NCI-H1048 (cell line): ENCODE results near the gene DUSP14.

Source experiments
- DNase-seq: peaks from one replicate; lab custom pipeline; 2025; lab: John Stamatoyannopoulos, UW

Gene DUSP14

DNA sequence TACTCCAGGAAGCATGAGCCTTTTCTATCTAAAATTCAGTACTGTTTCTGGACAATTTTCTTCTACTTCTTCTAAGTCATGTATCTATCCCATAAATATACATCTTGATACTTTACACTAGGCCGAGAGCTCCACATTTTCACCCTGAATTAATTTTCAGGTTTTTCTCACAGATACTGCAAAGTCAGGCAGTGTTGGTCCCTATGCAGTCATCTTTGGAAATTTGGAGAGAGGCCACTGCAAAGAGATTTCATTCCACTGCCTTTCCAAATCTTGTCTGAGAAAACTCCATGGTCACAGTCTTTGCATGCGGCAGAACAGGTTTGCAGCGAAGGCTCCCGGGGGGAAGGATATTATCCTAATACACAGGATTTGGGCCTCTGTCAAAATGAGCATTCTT lies 28.2 kb downstream of the DUSP14 start:
- no peak for DNase-seq

DNA sequence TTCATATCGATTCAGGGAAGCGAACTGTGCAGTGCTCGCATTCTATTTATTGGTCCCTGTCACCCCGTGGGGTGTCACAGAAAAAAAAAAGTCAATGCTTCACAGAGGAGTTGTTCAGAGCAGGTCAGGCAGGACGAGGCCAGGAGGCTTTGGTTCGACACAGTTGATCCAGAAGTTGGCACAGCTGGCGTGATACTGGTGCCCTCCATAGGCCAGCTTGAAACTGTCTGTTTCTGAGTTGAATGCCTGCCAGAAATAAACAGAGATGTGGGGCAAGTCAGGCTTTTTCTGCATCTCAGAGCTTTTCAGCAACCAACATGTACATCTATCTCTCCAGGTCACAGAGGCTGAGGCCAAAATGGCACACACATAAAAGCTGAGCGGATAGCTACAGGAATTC lies 29.1 kb downstream of the DUSP14 start:
- DNase-seq: no peak

DNA sequence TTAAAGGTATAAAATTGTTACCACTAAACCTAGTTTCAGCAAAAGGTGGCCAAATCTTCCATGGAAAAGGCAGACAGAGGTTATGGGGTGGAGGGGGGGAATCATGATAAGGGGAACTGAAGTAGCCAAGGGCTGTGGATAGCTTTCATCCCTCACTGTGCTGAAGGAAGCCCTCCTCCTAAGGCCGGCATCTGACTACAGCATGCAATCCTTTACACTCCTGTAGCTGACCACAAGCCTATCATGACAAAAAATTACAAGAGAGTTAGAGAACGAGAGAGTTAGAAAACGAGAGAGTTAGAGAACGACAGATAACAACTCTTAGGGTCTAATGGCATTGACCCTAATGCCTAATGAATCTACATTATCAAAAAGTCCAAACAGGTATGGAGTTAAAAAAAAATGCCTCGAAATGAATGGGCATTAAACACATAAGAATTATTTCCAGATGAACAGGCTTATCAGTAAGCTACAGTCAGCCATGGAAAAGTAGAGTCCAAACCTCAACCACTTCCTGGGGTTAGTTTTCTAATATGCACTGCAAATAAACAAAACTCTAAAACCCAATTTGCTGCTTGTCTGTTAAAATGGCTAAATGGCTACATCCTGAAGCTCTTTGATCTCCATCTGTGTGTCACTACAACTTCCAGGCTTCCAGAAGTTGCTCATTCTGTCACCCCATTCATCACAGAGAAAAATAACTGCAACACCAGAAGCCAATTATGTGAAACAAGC lies 29.7 kb downstream of the DUSP14 start:
- DNase-seq: no peak

DNA sequence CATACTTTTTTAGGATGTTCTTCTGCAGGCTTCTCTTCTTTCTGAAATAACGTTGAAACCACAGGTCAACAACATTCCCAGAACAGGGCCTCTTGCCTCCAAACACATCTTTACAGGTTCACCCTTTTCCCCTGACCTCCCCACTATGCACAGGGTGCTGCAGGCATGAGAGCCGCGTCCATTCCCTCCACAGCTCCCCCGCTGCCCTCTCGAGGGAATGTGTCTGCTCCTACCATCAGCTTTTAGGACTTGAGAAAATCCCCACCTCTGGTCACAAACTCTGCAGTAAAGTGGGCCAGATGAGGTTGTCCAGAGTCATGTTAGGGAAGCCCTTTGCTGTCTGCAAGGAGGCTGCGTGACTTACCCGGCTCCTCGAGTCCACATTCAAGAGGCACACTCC lies 30.5 kb downstream of the DUSP14 start:
- no peak for DNase-seq

DNA sequence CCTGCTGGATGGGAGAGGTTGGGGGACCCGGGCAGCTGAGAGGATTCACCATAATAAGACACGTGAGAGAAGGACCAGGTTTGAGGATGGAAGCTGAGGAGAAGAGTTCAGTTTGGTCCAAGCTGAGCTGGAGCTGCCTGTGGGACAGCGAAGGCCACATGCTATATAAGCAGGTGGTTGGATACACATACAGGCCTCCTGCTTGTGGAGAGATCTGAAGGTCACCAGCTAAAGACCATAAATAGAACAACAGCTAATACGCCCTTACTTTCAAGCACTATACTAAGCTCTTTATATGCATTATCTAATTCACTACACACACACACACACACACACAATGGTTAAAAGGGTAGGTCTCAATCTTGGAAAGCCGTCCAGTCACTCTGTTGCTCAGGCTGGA lies 32.1 kb downstream of the DUSP14 start:
- DNase-seq: no peak

DNA sequence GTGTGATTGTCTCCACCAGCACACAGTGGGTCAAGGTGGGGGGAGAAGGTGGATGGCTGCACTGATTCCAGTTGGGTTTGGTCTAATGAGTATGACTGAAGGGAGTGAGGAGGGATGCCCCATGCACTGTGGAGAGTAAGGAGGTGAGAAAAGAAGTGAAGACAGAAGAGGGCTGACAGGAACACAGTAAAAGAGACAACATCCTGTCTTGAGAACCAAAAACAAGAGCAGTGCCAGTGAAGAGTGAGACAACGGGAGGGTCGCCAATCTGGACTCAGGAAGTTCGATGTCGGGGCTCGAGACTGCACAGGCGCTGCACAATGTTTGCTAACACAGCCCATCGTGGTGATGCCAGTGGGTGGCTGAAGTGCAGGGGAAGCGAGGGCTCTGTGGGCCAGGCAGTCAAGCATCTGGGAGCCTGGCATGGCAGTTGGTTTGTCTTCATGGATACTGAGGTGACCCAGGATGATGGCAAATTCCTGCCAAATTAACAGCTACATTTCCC lies 34.1 kb downstream of the DUSP14 start:
- DNase-seq: no peak

DNA sequence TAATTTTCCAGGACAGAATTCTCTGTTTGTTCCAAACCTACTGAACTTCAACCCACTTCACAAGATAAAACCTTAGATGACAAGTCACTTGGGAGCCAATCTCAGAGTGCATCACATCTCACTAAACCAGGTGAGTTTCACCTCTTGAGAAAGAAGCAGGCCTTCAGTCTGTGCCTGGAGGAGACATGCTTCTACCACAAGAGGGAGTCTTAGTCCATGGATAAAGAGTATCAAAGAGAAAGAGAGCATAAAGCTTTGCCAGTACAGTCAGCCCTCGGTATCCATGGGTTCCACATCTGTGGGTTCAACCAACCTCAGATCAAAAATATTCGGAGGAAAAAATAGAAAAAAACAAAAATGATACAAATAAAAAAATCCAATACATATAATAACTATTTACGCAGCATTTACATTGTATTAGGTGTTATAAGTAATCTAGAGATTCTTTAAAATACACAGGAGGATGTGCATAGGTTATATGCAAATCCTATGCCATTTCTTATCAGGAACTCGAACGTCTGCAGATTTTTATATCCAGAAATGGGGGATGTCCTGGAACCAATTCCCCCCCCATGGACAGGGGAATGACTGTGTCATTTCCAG lies 37.7 kb downstream of the DUSP14 start:
- no peak for DNase-seq

DNA sequence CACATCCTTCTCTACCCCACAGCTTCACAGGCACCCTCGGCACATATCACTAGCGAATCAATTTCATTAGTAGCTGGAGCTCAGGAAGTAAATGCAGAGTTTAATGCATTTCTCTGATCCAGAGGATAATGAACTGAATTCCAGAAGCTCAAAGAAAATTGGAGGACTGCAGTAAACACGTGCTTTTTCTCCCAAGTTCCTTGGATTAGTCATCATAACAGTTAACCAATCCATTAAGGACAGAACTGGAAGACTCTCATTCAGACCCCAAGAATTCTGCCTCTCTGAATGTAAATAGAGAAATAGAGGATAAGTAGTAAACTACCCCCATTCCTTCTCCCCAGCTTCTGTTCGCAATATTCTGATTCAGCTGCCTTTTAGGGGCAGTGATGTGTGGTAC lies 40.7 kb downstream of the DUSP14 start:
- DNase-seq: no peak

DNA sequence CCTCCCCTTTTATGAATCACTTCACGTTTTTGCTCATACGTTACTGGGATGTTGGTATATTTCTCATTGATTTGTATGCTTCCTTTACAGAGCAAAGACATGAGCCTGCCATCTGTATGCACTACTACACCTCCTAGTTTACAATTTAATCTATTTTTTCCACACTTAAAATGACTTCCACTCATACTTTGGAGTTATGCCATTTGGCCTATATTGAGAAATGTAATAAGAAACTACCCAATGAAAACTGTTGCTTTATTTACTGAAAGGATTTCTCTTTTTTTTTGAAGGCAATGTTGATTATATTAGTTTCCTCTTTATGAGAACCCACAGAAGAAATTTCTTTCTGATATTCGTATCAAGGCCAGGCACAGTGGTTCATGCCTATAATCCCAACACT lies 43.1 kb downstream of the DUSP14 start:
- no peak for DNase-seq

DNA sequence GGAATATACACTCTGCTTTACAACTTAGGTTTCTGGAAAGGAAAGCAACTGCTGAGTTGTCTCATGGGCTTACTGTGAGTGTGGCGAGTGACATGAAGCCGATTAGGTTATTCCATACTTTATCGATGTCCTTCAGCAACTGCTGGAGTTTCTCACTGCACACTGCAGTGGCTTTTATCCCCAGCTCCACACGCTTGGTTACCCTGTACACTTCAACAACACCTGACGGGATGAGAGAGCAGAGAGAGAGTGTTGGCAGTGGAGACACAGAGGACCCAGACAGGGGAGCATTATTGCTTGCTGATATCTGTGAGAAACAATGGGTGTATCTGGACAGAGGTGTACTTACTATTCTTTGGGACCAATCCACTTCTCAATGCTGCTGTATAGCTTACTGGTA lies 46.2 kb downstream of the DUSP14 start:
- DNase-seq: no peak

DNA sequence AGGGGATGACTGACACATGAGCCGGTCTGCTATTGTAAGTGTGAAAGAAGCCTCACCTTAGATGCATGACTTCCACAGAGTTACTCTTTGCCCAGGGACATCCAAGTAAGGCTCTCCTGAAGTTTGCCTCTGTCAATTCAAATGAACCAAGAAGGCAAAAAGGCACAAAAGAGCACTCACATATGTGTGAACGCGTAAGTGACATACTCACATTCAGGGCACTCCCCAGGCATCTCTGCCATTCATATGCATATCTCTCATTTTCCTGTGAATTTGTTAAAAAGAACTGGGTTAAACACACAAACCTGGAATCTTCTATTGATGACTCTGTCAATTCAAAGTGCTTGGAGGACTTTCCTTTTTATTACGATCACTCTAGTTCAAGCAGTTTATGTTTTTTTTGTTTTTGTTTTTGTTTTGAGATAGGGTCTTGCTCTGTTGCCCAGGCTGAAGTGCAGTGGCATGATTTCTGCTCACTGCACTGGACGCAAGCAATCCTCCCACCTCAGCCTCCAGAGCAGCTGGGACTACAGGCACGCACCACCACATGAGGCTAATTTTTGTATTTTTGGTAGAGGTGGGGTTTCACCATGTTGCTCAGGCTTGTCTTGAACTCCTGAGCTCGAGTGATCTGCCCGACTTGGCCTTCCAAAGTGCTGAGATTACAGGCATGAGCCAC lies 49.4 kb downstream of the DUSP14 start:
- no peak for DNase-seq

DNA sequence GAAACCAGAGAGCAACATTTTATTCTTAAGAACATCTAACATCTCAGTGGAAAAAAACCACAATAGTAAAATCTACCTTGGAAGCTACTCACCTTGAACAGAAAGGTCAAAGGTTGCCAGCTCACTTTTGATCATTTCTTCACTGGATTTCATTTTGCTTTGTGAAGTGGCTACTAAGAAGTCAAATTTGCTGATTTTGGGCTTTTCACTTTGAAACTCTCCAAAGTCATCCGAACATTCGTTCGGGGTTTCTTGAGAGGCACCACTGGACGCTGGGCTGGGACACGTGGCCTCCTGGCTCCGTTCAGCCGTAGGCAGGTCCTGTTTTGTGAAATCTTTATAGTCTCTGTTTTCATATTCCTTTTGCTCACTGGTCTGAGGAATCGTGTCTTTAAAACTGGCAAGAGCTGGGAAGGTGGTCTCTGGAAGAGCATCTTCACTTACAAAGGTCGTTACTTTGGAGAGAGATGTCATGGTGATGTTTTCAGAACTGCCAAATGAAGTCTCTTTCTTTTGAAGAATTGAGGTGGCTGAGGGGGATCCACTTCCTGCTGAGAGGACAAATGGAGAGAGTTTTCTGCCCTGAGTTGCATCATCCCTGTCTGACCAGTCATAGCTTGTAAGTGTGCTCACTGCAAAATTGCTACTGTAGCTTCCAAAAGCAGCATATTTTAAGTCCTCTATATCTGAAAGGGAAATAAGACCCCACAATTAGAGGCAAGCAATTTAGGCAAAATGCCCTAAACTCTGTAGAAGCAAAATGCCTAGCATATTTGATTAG lies 52.4 kb downstream of the DUSP14 start:
- DNase-seq: no peak

DNA sequence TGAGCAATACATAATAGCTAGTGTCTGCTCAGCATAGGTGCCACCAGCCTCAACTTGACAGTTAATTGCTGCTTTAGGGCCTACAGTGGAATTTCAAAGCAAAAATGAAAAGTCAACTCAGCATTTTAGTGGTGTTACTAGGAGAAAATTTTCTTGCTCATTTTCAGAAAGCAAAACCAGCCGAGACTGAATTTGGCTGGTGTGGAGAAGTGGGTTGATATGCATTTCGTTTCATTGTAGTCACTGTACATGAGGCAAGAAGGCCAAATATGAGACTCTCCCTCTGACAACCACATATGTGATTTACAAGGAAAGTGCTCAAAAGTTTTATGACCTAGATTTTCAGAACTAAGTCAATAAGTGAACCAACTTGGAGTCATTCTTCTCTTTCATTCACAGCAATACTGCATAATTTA lies 54.0 kb downstream of the DUSP14 start:
- no peak for DNase-seq

DNA sequence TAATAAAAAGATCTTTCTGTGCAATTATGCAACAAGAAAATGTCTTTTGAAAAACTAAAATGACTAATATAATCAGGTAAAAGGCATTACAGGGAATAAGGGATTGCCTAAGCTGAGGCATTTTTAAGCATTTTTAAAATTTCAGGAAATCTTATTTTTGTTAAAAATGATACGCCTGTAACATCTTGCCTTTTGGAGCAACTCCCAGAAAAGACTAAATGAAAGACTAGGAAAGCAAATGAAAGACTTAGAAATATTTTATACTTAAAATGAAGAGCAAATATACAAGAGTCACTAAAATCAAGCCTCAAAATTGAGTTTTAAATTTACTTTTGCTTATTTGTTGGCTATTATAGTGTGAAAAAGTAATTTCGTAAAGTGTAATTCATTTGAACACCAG lies 55.8 kb downstream of the DUSP14 start:
- no peak for DNase-seq

DNA sequence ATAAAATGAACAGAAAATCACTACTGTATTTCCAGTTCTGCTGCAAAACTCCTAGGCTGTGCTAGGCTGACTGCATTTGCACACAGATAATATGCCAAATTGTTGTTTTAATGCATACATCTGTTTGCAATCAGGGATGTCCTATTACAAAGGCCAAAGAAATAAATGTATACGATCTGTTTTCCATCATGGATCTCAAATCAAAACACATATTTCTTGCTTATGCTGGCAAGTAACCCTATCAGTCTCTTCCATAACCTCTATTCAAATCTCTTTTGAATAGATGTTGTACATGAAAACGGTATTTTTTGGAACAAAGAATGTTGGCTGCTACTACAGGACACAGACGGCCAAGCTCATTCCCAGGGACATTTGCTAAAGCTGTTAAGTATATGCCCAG lies 56.6 kb downstream of the DUSP14 start:
- DNase-seq: no peak

DNA sequence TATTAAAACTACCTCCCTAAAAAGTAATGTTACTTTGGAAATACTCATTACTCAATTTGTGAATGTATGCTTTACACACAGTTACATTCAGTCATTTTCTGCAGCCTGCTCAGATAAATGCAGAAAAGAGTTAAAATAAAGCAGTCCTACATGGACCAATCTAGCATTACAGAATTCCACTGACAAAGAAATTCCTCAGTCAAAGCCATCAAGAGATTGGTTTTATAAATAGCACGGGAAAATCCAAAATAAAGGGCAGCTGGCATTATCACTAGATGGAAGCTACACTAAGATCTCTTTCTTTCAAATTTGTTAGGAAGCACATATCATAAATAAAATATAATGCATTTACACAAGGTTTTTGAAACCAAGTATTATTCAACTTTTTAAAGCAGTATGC lies 58.3 kb downstream of the DUSP14 start:
- DNase-seq: no peak

DNA sequence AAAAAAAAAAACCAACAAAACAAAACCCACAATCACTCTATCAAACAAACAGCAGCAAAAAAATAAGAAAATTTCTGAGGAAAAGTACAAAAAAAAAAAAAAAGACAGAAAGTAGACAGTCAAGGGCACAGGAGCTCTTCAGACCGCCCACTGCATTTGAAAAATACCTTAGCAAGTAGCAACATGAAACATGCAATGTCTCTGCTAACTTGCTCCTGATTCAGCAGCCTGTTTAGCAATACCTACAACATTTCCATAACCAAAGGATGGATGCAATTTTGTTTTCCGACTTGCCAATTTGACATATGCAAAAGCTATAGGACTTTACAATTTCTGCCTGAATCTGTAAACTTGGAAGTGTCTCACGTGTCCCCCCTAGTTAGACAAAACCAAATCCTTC lies 62.1 kb downstream of the DUSP14 start:
- no peak for DNase-seq

DNA sequence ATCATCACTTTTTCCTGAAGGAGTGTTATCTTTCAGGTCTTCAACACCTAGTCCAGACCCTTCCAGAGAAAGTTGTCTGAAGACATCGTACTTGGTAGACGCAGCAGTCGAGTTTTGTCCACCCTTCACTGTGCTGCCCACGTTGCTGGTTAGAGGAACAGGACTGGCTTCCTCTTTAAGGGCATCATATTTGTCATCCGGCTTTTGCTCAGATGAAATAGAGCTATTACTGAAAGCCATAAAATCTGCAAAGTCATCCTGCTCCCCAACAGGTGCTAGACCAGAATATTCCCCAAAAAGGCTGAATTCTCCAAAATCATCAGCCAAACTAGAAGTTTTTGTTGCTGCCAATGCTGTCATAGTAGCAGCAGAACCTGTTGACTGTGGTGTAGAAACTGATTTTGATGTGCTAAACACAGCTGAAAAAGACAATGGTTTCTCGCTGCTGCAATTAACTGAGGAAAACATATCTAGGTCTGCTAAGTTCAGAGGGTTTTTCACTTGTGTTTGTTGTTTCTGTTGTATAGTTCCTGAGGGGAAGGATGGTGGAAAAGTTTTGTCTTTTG lies 63.8 kb downstream of the DUSP14 start:
- DNase-seq: no peak

DNA sequence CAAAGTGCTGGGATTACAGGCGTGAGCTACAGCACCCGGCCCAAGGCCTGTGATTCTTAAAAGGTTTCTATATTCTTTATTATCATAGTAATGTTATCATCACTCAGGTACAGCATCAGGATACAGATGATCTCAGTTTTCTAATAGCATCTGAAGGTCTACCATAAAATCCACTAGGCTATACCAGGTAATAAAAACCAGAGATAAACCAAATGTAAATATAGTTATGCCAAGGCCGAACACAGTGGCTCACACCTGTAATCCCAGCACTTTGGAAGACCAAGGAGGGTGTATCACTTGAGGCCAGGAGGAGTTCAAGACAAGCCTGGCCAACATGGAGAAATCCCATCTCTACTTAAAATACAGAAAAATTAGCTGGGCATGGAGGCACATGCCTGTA lies 65.7 kb downstream of the DUSP14 start:
- no peak for DNase-seq

DNA sequence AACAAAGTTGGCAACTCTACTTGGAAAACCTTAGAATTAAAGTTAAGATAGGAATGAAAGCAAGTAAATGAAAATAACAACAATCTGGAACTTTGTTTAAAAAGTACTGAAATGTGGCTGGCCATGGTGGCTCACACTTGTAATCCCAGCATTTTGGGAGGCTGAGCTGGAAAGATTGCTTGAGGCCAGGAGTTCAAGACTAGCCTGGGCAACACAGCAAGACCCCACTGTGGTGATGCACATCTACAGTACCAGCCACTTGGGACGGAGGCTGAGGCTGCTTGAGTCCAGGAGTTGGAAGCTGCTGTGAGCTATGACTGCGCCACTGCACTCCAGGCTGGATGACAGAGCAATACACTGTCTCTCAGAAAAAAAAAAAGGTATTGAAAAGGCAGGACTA lies 67.8 kb downstream of the DUSP14 start:
- no peak for DNase-seq

DNA sequence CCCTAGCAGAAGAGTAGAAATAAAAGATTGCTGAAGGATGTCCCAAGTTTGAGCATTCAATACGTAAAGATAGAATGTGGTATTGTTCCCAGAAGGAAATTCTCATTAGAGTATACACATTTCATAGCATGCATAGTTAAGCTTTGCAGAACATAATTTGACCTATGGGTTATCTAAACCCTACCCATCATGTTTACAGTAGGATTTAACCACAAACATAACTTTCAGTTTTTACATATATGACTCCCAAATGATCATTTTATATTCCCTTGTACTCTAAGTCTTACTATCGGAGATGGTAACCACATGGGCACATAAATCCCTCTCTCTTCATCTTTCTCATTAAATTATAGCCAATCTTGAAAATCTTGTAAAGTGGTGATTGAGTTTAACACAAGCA lies 68.6 kb downstream of the DUSP14 start:
- DNase-seq: no peak

DNA sequence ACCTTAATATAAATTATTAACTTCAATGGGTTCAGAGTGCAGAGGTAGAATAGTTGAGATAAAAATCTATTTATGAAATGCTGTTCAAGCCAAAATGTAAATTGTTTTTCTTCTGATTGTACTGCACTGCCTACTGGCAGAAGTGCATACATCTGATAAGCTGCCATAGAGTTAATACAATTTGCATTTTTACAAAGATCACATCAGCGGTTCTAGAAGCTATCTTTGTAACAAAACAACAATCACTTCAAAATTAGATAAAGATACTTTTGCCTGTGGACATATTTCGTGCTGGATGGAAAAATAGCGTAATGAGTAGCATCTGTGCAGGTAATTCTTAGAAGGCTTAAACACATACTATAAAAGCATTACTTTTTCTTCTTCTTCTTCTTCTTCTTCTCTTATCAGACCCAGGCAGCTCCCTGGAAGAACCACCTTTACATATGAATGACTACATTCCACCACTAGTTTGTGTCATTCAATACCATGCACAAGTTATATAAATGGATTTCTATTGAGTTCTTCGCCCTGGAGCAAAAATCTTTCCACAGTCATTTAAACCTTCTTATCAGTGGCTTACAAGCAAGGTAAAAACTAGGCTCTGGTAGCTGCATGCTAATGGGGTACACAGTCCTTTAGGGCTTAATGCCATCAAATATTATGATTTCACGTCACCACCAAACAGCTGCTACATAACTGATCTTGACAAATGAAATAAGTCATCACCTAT lies 72.5 kb downstream of the DUSP14 start:
- DNase-seq: no peak
